HG03565 (cell line): ENCODE data around the gene PCNA.

ENCODE experiments used
- ATAC-seq: cut with Tn5 transposase; IDR thresholded peaks from one replicate; pipeline ENCODE4 v1.9.1; 2021; ENCODE audit warnings: mild to moderate bottlenecking, moderate library complexity; ENCODE audit not compliant: unreplicated experiment

Gene PCNA

DNA sequence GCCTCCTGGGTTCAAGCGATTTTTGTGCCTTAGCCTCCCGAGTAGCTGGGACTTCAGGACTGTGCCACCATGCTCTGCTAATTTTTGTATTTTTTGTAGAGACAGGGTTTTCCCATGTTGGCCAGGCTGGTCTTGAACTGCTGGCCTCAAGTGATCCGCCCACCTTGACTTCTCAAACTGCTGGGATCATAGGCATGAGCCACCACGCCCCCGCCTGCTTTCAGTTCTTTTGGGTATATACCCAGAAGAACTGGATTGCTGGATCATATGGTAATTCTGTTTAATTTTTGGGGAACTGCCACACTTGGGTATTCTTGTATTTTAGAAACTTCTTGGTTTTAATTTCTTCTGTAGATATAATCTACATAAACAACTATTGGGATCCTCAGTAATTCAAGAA, 24.1 kb upstream of the PCNA start:
- ATAC-seq: no peak

DNA sequence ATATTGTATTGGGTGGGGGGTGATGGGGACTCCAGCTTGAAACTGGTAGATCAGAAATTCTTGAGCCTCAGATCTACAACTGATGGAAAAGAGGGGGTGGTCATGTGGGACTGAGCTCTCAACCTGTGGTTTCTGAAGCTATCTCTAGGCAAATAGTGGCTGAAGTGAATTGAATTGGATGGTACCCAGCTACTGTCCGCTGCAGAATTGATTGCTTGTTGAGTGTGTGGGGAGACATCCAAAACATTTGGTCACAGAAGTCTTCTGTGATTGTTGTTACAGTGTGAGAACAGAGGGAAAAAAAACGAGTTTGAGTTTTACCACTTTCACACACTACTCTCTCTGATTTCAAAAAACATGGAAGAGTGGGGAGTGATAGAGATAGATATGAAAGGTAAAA, 21.9 kb upstream of the PCNA start:
- no peak for ATAC-seq

DNA sequence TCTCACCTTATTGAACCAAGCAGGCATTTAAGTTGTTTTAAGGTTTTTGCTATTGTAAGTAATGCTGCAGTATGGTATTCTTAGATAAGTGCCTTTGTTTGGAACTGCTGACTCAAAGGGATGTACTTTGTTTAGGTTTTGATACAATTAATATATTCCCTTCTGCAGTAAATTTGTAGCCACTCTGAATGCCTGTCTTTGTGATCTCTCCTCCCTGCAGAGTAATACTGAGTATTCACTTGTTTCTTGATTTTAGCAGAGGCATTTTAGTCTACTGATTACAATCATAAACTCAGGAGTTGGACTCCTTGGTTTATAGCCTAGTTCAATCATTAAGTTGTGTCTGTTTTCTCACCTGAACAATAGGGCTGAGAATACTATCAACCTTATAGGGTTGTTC, 20.4 kb upstream of the PCNA start:
- ATAC-seq: no peak

DNA sequence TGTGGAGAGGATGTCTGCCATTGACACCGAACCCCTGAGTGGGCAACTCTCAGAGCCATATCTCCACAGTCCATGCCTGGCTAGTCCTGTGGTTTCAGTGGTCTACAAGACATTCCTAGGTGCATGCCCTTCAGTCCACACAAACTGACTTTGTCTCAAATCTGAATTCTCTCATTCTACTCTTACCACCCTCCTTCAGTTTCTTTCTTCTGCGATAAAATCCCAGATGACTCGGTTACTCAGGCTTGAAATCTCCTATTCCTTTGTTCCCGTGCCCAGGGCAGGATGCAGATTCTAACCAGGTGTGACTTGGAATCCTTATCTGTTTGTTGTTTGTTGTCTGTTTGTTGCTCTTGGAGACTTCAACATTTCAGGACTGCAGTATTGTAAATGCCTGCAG, 16.3 kb upstream of the PCNA start:
- ATAC-seq: no peak

DNA sequence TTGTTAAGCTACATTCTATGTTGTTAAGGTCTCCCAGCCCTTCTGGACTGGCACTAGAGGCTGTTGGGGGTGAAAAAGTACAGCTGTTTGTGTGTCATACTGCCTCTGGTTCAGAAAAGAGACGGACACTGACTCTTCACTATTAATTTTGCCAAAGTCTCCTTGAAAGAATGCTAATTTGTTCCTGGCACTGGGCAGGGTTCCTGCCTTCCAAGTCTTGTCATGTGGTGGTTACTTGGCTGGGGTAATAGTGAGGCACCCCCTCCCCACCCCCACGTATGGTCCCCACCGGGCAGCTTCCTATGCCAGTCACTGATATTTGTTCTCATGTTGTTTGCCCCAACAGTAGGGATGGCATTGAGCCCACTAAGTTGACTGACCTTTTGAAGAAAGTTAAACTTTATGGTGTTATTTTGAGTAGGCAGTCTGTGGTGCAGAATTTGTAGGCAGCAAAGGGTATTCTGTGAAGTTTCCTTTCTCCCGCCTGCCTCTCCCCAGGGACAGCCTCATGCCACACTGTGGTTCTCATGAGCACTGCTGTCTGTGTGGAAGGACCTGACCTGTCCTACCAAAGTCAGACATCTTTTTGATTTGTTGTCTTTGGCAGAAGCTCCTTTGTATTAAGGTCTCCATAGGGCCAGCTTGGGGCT, 15.7 kb upstream of the PCNA start:
- no peak for ATAC-seq

DNA sequence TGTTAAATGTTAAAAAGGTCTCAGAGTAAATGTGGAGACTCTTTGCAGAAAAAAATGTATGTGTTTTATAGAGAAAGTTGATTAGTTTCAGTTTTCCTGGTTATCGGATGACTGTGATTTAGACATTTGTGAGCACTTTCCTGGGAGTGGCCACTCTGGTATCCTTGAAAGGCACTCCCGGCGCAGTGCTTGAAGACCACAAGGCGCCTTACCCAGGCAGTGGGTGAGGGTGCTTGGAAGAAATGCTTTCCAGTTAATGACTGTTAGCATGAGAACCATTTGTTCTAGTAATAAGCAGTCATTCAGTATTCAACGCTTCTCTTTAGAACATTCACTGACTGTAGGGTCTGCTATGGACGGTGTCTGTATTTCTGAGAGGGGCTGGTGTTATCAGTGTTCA, 14.2 kb upstream of the PCNA start:
- ATAC-seq: no peak

DNA sequence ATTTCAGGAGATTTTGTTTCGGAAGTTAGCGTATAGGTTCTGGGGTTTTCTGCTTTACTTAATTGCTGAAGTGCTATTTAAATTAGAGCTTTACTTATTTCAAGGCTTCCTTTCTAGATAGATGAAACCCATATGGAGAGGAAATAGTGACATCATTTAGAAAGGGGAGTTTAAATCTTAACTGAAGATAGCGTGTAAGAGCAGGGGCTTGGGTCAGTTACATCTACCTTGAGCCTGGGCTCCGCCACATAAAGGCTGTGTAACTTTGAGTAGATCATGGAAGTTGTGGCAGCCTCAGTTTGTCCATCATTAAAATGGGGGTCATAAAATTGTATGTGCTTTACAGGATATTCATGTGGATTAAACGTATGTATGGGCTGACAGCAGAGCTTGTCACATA, 11.7 kb upstream of the PCNA start:
- ATAC-seq: no peak

DNA sequence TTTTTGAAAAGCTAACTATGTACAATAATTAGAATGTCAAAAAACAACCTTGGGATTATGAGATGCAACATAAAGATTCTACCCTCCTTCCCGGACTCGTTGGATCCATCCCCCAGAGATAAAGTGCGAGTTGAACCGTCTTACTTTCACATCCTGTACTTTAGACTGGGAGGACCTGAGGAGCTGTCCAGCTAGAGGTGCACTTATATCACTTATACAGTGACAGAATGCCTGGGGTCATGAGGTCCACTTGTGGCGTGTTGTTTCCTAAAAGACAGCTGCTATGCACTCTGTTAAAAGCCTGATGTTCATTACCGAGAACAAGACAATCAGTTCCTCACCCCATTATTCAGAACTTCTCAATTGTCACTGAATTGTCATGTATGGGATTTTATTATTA, 9.1 kb upstream of the PCNA start:
- no peak for ATAC-seq

DNA sequence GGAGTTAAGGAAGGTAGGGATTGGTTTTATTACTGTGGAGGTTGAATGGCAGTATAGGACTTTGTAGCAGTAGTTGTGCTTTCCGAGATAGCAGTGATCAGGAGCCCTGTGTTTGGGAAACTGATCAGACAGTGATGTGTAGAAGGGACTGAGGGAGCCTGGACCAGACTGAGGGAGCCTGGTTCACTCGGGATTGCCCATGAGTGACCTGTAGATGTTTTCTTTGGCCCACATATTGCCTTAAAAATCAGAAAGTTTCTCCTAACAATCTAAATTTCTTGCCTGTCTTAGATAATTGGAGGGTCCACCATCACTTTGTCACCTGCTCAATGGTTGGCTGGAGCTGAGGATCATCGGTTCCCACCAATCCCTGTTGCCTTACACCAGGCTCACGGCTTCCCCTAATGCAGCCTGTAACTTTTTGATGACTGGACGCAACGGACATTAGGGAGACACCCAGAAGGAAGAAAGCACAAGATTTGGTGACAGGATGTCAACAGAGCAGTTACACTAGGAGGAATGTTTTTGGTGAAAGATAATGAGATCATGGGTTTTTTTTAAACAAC, 8.2 kb upstream of the PCNA start:
- ATAC-seq: no peak

DNA sequence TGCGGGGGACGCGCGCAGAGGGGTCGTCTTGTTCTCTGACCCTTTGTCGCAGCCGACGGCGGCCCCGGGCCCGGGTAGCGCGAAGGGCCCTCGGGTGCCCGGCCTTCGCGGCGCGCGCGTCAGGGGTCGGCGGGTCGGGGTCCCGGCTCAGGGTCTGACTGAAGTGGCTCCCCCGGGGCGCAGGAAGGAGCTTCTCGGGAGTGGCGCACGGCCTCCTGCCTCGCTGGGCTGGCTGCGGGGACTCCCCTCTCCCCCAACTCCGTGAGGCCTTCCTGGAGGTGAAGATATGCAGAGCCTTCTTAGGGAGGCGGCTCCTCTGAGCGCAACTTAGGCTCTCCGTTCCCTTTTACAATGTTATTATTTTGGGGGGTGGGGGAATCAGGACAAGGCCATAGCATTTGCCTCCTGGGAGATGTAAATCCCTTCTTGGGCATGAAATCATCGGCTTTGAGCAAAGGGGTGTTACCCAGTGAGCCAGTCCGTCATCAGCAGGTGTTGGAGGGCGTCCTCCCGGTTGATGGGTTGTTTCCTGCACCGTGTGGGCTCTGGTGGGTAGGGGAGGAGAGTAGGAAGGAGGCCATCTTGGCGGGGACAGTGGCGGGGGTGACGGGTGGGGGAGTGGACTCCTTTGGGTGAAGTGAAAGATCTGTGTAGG, 7.6 kb upstream of the PCNA start:
- ATAC-seq: peak; percentile 1

DNA sequence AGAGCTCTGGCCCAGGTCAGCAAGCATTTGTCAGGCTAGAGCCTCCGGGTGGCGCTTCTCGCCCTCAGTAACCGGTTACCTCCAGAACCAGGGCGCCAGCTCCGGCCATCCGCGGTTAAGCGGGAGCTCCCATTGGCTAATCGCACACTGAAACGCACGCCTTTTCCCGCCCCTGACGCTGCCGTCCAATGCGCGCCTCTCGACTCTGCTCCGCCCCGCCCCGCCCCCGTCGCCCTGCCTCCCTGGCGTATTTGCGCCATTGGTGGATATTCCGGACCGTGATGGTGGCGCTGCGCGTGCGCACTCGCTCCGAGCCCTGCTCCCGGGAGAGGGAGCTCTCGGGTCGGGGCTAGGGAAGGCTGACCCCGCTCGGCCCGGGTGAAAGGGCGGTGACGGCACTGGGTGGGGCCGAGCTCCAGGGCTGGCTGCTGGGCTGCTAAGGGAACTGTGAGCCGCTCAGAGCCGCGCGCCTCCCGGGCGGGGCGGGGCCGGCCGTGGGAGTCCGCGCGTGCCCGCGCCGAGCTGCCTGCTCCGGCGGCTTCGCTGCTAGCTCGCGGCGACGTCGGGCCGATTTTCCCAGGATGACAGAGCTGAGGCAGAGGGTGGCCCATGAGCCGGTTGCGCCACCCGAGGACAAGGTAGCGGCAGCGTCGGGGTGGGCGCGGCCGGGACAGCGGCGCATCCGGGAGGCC, 6.9 kb upstream of the PCNA start, which contains the start of gene CDS2:
CDS2 (plus strand) TSS at position 497 of the 692 bp plus-strand sequence; CDS start at position 582, 85 bp downstream.
- ATAC-seq: peak; percentile 77

DNA sequence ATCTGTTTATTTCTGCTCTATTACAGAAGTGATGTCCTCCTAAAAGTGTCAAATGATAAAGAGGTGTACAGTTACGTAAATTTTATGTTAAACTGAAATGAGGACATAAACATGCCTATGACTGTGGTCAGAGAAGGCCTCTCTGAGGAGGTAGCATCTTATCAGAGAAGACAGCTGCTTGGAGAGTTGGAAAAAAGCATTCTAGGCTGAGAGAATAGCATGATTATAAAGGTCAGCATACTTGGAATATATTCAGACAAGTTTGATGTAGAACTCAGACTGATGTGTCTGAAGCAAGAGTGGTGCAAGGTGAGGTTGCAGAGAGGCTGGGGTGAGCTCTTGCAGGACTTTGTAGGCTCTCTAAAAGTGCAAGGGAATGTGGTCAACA, 3.1 kb upstream of the PCNA start:
- no peak for ATAC-seq

DNA sequence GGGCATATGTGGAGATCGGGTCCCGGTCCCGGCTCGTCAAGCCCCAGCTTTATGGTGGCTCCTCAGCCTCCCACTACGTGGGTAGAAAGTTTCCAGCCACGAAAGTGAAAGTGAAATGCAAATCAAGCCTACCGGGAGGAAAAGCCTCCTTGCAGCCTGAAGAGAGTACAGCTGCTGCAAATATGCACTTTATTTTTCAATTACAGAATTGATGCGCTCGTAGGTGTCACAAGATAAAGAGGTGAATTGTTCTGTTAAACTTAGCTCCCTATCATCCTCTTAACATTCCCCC, 373 bp upstream of the PCNA start:
- ATAC-seq: no peak

DNA sequence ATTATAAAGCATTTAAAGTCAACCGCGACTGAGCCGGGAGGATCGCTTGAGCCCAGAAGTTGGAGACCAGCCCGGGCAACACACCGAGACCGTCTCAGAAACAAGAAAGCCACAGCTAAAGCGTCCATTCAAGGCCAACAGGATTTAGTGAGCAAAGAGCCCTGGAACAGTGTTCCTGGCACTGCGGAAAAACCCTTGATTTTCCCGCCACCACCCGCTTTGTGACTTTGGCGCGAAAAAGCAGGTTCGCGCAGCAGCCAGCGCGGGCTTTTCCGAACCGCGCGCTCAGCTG, 669 bp downstream of the PCNA start:
- no peak for ATAC-seq

DNA sequence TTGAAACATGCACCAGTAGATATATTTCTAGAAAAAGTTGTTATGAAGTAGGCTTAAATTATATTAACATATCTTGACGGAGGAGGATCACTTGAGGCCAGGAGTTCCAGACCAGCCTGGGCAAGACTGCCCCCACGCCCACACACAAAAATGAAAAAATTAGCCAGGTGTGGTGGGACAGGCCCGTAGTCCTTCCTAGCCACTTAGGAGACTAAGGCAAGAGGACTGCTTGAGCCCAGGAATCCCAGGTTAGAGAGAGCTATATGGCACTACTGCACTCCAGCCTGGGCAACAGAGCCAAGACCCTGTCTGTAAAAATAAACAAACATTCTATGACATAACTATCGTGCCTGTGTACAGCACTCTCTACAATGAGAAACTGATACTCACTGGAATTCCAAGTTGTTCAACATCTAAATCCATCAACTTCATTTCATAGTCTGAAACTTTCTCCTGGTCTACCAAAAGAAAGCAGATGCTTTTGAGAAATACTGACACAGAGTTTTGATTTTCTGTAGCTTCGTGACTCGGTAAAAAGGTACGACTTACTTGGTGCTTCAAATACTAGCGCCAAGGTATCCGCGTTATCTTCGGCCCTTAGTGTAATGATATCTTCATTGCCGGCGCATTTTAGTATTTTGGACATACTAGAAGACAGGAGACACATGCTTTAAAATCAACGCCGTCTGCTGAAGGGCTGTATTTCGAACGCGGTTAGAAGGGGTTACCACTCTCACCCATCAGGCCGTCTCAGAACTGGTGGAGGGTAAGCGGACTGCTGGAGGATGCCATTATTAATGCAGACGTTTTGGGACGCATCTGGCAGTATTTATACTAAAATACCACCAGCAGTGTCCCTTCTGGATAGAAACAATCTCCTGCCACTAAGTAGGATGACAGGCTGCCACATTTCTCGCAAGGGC, 1.3 kb downstream of the PCNA start:
- no peak for ATAC-seq

DNA sequence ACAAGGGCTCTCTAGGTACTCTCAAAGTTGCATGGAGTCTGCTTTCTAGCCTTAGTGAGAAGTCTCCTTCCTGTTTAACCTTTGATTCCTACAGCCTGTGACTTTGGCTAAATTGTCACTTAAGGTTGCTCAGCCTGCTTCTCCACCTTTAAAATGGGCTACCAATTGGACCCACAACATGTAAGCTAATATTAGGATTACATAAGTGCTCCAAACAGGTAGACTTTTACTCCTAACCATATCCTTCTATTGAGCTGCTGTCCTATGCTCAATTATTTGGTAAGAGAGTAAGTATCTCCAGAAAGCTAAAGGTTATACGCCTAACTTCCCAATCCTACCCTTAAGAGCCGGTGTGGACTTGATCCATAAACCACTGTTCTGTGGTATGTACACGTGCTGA, 2.9 kb downstream of the PCNA start:
- ATAC-seq: no peak

DNA sequence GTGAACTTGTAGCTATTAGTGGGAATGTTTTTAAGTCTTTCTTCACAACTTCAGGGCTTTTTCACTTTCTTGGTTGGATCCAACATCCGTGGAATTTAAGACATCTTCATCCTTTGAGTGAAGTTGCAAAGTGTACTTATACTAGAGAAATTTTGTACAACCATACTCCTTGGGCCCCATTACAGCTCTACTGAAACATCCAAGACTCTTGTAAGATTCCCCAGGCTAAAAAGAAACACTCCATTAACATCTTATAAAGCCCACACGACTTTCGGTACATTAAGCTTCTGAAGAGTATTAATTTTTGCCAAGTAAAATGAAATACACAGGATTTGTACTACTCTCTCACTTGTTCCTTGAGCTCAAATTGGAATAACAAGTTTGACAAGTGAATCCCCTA, 5.4 kb downstream of the PCNA start:
- no peak for ATAC-seq

DNA sequence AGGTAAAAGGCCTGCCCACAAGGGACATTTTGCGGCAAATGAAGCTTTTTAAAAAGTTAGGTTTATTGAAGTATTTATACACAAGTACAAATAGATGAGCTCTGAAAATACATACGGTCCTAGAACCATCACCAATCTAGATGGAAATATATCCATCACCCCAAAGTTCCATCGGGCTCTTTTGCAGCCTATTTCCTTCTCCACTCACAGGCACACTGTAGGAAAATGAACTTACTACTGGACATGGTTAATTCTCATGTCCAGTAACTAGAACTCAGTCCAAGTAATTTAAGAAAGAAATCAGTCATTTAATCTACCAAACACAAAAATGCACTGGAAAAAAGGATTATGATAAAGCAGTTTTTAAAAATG, 6.2 kb downstream of the PCNA start:
- no peak for ATAC-seq

DNA sequence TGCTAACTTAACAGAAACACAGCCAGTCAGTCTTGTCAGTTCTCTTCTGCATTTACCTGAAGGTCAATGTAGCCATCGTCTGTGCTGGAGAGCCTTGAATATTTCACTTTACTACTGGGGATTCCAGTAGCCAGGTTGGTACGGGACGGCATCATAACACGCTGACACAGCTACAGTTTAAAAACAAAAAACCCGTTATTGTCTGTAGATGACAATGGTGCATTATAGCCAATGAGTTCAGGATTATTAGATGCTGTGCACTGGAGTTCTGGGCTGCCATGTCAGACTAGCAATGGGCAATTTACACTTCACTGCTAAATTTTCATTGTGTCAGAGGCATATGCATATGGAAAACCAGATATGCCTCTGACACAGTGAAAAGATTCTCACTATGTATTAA, 10.5 kb downstream of the PCNA start:
- ATAC-seq: no peak

DNA sequence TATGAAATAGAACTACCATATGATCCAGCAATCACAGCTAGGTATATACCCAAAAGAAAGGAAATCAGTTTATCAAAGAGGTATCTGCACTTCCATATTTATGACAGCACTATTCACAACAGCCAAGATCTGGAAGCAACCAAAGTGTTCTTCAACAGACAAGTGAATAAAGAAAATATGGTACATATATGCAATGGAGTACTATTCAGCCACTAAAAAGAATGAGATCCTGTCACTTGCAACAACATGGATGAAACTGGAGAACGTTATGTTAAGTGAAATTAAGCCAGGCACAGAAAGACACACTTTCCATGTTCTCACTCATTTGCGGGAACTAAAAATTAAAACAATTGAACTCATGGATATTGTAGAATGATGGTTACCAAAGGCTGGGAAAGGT, 15.3 kb downstream of the PCNA start:
- no peak for ATAC-seq

DNA sequence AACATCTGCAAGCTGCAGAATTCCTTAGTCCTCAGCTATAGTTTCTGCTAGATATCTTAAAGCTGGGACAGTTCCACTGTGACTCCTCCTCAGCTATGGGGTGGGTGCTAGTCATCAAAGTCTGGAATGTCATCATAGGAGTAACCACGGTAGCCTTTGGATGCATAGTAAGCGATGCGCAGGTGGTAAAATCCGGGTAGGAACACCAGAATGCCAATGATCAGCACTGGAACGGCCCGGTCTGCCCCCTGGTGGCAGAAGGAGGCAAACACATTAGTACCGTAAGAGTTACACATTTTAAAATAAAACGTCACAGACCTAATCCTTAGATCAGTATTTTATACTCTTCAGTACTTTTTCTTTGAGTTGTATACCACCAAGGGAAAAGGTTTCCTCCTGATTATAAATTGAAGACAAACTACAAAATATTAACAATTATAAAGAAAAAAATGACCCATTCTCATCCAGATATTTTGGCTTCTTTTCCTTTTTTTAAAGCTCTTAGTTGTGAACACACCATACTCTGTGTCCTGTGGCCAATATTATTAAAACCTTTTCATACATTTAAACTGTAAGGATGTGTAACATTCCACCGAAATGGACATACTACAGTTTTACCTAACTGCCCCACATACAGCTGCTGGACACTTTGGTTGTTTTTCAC, 18.9 kb downstream of the PCNA start:
- ATAC-seq: no peak
